ENCODE measurements around the gene ZNRF4.

ZNRF4 gene

DNA sequence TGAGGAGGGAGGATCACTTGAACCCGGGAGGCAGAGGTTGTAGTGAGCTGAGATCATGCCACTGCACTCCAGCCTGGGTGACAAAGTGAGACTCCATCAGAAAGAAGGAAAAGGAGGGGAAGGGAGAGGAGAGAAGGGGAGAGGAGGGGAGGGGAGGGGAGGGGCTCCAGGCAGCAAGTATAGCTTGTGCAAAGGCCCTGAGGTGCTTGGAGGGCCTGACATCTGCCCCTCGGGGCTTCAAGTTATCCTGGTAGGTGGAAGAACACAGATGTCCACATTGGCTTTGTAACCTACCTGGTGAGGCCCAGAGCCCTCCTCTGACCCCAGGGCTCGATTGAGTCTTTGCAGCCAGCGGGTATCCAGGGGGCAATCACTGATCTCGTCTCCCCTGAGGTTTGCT, 11.5 kb upstream of the ZNRF4 start:
- no peak for DNase-seq

- DNase-seq: no peak
Measured at GRCh38 chr19:5444431-5444830, 10.8 kb upstream of the ZNRF4 start.

DNA sequence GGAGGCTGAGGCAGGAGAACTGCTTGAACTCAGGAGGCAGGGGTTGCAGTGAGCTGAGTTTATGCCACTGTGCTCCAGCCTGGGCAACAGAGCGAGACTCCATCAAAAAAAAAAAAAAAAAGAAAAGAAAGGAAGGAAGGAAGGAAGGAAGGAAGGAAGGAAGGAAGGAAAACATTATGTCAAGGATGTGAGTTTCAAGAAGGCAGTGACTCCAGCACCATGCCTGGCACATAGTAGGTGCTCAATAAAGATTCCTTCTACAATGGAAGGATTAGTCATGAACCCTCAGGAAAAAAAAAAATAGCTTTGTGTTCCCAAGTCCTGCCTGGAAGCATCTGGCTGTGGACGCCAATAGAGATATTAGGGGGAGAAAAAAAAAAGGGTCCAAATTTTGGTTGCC, 10.1 kb upstream of the ZNRF4 start:
- no peak for DNase-seq

DNA sequence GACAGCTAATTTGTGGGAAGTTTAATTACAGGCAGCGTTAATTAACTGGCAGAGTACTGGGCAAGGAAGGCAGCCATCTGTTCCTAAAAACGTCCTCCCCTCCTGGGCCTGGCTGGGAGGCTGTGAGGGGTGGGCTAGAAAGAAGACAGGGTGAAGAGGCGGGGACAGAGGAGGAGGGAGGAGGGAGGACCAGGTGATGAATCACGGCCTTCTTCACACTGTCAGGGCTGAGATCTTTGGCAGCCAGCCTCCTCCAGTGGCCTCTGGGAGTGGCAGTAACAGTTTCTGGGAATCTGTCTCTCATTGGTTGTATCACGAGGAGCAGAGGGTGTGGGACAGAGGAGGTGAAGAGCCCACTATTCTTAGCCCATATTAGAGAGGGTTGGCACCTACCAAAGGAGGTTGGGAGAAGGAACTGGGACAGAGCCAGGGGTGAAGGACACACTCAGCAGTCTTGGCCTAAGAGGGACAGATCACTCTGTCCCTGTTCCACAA, 9.6 kb upstream of the ZNRF4 start:
- no peak for DNase-seq

- DNase-seq: no peak
Measured at GRCh38 chr19:5447700-5448311, 7.4 kb upstream of the ZNRF4 start.

GRCh38 chr19:5448374-5448773, 6.8 kb upstream of the ZNRF4 start:
- DNase-seq: no peak

DNA sequence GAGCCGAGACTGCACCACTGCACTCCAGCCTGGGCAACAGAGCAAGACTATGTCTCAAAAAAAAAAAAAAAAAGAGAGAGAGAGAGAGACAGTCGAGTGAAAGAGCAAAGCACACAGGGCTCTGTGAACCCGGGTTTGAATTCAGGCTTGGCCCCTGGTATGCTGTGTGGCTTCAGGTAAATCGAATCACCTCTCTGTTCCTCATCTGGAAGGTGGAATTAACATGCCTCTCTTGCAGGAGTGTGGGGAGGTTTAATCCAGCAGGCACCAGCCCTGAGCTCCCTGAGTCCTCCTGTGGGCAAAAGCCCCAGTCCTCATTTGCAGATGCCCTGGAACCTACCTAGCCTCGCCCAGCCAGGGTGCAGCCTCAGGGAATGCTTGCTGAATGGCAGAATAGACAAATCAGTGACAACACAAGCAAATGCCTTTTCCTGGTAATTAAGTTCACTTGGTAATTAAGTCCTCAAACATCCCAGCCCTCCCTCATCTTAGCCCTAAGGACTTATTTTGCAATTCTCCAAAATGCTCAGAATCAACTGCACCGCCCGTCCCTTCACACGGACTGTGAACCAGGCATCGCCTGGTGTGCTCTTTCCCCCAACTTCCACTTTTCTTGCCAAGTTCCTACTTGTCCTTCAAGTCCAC, 4.6 kb upstream of the ZNRF4 start:
- DNase-seq: no peak

DNA sequence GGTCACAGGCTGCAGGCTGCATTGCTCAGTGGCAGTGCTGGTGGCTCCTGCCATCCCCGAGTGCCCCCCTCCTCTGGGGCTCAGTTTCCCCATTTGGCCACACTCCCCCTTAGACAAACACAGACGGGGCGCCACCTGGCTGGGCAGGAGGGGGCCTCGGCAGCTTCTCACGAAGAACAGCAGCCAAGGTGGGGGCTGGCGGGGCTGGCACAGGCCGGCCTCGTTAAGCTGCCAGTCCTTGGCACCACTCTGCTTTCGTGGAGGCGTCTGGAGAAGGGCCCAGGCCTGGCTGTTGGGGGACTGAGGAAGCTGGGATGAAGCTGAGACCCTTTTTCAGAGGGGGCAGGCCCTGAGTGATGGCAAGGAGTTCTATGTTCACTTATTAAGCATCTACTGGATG, 3.7 kb upstream of the ZNRF4 start:
- no peak for DNase-seq

DNA sequence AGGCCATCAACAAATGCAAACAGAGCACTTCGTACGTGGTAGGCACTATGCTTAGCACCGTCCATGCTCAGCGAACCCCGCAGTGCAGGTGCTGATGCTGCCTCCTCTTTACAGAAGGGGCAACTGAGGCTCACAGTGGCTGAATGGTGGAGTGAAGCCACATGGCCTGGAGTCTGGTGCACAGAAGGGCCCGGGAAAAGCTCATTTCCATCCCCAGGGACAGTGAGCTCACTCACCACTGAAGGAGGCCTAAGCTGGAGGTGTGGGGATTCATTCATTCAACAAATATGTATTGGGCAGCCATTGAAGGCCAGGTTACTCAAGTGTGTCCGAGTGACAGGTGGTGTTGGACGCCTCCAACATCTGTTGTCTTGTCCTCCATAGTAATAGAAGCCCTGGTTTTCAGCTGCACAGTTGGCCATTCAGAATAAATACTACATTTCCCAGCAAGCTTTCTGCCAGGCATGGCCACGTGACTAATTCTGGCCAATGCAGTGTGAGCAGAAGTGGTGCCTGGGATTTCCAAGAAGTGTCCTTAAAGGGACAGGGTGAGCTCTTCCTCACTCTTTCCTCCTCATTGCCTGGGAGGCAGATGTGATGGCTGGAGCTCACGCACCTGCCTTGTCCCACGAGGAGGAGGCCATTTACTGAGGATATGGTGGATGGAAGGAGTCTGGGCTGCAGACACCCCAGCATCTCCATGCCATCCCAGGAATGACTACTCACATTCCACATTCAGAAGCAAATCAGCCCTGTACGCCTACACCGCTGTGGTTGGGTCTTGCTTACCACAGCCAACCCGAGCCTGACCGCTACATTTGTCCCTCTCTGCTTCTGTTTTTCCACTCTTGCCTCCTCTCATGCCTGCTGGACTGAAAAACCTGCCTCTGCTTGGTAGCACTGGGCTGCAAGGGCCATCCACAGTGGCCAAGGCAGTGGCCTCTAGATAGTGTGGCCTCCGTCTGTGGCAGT, 2.3 kb upstream of the ZNRF4 start:
- no peak for DNase-seq

DNA sequence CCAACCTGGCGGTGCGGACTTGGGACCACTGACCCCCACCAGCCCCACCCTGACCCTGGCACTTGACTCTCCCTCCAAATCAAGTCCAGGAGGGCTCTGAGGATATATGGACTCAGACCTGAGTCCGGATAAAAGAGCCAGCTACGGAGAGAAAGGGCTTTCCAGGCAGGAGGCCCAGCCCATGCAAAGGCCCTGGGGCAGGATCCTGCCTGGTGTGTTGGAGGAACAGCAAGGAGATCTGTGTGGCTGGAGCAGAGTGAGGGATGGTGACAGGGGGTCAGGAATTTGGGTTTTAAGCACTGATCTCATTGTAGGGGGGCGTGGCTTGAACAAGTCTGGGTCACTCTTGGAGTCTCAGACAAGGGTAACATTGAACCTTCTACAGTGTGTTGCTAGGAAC, 474 bp upstream of the ZNRF4 start:
- DNase-seq: no peak

DNA sequence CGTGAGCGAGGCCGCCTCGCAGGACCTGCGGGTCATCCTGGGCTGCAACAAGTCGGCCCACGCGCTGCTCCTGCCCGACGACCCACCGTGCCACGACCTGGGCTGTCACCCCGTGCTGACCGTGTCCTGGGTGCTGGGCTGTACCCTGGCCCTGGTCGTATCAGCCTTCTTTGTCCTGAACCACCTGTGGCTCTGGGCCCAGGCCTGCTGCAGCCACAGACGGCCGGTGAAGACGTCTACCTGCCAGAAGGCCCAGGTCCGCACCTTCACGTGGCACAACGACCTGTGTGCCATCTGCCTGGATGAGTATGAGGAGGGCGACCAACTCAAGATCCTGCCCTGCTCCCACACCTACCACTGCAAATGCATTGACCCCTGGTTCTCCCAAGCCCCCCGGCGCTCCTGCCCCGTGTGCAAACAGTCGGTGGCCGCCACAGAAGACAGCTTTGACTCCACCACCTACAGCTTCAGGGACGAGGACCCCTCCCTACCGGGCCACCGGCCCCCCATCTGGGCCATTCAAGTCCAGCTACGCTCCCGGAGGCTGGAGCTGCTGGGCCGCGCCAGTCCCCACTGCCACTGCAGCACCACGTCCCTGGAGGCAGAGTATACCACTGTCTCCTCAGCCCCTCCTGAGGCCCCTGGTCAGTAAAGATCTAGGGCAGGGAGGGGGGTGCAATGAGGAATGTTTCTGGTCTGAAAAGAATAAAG, 1.1 kb downstream of the ZNRF4 start:
- DNase-seq: no peak

DNA sequence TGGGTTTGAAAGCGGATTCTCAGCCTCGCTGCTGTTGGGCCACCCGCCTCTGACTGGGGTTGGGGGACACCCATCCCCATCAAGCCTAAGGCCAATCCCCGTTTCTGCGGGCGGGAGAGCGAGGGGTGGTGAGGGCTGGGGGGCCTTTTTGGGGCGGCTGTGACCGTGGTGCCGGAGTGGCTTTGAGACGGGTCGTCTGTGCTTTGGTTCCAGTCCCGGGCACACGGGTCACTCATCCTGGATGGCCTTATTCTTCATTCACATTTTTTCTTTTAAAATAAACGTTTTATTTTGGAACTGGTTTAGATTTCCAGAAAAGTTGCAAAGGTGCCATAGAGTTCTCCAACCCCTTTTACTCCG, 1.6 kb downstream of the ZNRF4 start:
- DNase-seq: no peak

DNA sequence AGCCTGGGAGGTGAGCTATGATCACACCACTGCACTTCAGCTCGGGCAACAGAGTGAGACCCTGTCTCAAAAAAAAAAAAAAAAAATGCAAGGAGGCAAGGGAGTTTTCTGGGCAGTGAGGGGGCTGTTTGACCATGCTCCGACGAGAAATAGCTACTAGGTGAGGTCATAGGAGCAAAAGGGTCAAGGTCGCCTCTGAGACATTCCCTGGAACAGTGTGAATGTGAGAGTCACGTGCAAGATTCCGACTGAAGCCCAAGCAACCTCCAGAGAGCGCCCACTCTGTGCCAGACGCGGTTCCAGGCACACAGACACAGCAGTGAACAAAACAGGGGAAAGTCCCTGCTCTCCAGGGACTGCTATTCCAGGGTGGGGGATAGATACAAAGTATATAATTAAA, 2.5 kb downstream of the ZNRF4 start:
- no peak for DNase-seq

DNA sequence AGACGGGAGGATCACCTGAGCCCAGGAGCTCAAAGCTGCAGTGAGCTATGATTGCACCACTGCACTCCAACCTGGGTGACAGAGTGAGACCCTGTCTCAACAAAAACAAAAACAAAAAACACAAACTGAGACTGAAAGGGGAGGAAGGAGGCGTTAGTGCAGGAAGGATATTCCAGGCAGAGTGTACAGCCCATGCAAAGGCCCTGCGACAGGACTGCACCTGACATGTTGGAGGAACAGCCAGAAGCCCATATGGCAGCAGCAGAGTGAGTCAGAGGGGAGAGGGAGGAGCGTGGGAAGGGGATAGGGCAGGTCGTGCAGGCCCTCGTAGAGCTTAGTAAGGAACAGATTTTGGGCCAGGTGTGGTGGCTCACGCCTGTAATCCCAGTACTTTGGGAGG, 3.2 kb downstream of the ZNRF4 start:
- no peak for DNase-seq

- no peak for DNase-seq
Measured at GRCh38 chr19:5459360-5459759, 4.1 kb downstream of the ZNRF4 start.

DNA sequence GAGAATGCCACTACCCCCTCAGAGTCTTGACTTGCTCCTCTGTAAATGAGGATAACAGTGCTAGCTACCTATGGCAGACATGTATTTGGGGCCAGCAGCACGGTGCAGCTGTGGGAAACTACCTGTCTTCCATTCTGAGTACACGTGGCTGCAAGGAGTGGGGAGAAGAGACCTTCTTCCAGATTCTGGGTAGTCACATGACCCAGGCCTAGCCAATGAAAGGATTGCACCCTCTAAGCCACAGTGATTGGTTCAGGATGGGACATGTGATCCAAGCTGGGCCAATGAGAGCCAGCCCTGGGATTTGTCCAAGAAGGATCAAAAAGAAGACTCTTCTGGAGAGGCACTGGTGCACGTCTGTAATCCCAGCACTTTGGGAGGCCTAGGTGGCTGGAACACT, 5.5 kb downstream of the ZNRF4 start:
- no peak for DNase-seq

DNA sequence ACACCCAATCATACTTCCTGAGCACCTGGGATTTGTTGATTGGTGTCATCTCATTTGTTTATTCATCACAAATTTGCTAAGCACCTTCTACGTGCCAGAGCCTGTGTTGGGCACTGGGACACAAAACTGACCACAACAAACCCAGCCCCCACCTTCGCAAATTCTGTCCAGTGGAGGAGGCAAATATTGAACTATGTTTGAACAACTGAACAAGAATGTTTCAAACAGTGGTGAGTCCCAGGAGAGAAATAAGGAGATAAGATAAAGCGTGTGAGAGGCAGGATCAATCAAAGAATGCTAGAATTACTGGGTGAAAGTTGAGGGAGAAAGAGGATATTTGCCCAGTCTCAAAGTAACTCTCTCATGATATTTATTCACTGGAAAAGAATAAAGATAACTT, 8.7 kb downstream of the ZNRF4 start:
- DNase-seq: no peak

DNA sequence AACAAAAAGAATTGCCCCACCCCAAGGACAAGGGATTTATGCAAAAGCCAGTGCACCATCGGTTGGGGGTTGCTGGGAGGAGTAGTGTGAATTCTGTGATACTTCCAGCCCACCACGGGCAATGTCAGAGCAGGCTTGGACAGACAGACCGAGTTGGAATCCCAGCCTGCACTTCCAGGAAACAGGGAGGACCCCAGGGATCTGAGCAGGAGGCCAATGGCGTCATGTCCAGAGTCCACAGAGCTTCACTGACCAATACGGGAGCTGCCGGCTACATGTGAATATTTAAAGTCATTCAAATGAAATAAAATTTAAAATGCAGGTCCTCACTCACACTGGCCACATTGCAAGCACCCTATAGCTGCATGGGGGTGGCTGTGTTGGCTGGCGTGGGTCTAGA, 10.9 kb downstream of the ZNRF4 start:
- no peak for DNase-seq

DNA sequence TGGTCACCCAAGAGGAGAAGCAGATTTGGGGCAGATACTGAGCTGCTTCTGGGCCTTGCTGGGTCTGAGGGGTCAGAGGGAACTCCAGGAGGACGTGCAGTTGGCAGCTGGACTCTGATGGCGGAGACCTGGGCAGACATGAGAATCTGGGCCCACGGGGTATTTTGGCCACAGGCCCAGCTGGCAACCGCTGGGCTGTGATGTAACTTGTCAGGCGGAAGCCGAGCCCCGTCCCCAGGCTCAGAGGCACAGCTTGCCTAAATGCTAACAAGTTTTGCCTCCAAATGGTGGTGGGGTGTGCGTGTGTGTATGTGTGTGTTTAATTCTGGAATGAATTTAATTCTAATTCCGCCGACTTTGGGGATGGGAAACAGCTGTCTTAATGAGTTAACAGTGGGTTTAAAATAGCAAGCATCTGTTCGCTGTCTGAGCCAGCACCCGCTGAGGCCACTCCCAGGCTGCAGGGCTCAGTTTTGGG, 11.6 kb downstream of the ZNRF4 start:
- DNase-seq: no peak

- DNase-seq: no peak
Measured at GRCh38 chr19:5470264-5470671, 15.1 kb downstream of the ZNRF4 start.

DNA sequence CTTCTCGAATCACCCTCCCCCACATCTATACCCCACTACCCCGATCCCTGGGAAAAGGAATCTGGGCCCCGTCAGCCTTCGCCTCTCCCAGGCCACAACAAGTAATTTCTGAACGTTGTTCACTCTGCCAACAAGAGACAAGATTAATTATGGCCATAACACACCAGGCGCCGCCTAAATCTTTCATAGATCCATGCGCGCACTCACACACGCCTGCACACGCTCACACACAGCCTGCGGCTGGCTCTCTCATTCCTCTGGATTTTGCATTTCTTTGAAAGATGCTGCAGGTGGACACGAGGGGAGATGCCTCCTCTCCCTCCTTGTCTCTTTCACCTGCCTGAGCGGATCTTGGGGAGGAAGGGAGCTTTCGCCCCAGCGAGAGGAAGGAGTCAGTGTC, 17.1 kb downstream of the ZNRF4 start:
- no peak for DNase-seq

DNA sequence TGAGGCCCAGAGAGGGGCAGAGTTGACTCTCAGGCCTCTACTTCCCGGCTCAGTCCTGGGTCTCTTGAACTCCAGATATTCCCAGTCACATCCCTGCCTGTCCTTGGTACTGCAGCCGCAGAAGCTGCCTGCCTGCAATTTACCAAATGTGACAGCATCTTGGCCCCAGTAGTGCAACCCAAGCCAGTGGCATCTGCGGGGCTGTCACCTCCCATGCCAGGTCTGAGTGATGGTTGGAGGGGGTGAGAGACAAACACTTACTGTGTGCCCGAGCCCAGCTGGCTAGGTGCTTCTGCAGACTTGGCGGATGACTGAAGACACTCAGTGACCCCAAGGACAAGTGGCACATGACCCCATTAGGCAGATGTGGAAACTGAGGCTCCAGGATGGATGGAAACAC, 18.4 kb downstream of the ZNRF4 start:
- no peak for DNase-seq
